SU-DHL-6 (cell line): ENCODE data around the gene MAF.

Experiments
- H2AFZ ChIP-seq: fragments of 200-600 bp; sonication (generic); 2 replicates; pipeline ENCODE4 v1.6.1; 2014; ENCODE audit warnings: low read depth, mild to moderate bottlenecking, moderate library complexity, mixed read lengths, antibody characterized with exemption, low read length; ENCODE audit not compliant: severe bottlenecking
- H3F3A ChIP-seq: fragments of 200-600 bp; shearing (Covaris generic); 2 replicates; pipeline ENCODE4 v1.6.0; 2016; ENCODE audit warnings: antibody characterized with exemption, mild to moderate bottlenecking; ENCODE audit not compliant: insufficient read depth
- H3K27ac ChIP-seq: fragments of 200-600 bp; sonication (generic); 2 replicates; pipeline ENCODE4 v1.5.1; 2016; ENCODE audit warnings: low read depth, mild to moderate bottlenecking, low read length, moderate library complexity, mixed read lengths
- H3K27me3 ChIP-seq: fragments of 200-600 bp; sonication (generic), shearing (Covaris generic); 2 replicates; pipeline ENCODE4 v1.6.0; 2014; ENCODE audit warnings: mild to moderate bottlenecking, low read length
- H3K36me3 ChIP-seq: fragments of 200-600 bp; sonication (generic); 2 replicates; pipeline ENCODE4 v1.6.1; 2014; ENCODE audit warnings: mild to moderate bottlenecking, low read length, mixed read lengths
- H3K4me2 ChIP-seq: fragments of 300-600, 200-600 bp; shearing (Covaris generic), sonication (generic); 2 replicates; pipeline ENCODE4 v1.6.0; 2014; ENCODE audit warnings: low read length, low read depth, mild to moderate bottlenecking; ENCODE audit not compliant: poor library complexity, severe bottlenecking
- H3K4me3 ChIP-seq: fragments of 200-600 bp; sonication (generic); 2 replicates; pipeline ENCODE4 v1.5.1; 2014; ENCODE audit warnings: antibody characterized with exemption, low read length, mild to moderate bottlenecking, mixed read lengths; ENCODE audit not compliant: insufficient read depth, poor library complexity, severe bottlenecking
- H3K79me2 ChIP-seq: fragments of 200-600 bp; sonication (generic); 2 replicates; pipeline ENCODE4 v1.6.1; 2014; ENCODE audit warnings: mild to moderate bottlenecking, low read length, moderate library complexity; ENCODE audit not compliant: insufficient read depth
- H3K9ac ChIP-seq: fragments of 200-600 bp; sonication (generic); 2 replicates; pipeline ENCODE4 v1.7.0; 2014; ENCODE audit warnings: mild to moderate bottlenecking, low read length
- H3K9me2 ChIP-seq: fragments of 200-600 bp; sonication (generic); replicated peaks from 2 replicates; pipeline ENCODE4 v1.6.1; 2014; ENCODE audit warnings: low read length; ENCODE audit not compliant: insufficient read depth
- H3K9me3 ChIP-seq: fragments of 200-600 bp; sonication (generic); 2 replicates; pipeline ENCODE4 v1.6.1; 2014; ENCODE audit warnings: low read length, mixed read lengths; ENCODE audit not compliant: insufficient read depth
- H4K20me1 ChIP-seq: fragments of 200-600 bp; sonication (generic); 2 replicates; pipeline ENCODE4 v1.6.1; 2014; ENCODE audit warnings: low read depth, mild to moderate bottlenecking, antibody characterized with exemption, low read length, moderate library complexity, mixed read lengths
- EZH2phosphoT487 ChIP-seq: fragments of 200-600 bp; sonication (generic), shearing (Covaris generic); conservative IDR thresholded peaks from 2 replicates; pipeline ENCODE4 v1.6.1; 2018; ENCODE audit warnings: mild to moderate bottlenecking, antibody characterized with exemption, low read length, moderate library complexity, mixed read lengths
- TF ChIP-seq, protein P1 (sequence below): fragments of 200-600 bp; sonication (generic); IDR thresholded peaks from one replicate; pipeline ENCODE4 v1.5.1; 2017; ENCODE audit warnings: antibody characterized with exemption, mild to moderate bottlenecking, low read length, moderate library complexity; ENCODE audit not compliant: insufficient read depth, poor library complexity, severe bottlenecking

Gene MAF

DNA sequence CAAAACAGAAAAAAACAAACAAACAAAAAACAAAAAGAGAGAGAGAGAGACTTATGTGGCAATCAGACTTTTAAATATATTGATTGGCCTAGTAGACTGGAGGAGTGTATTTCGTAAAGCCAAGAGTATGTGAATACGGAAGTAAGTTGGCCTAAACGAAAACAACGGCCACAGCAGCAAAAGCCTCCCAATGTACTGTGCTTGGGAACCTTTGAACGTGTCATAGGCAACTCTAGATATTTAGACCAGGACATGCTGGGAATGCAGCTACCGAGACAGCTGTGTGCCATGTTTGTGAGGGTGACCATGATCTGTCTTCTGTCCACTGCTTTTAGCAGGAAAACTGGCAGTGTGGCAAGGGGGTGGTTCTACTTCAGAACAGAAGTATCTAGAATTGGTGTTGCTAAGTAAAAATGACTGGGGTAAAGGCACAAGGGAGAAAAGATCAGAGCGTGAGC, 7.4 kb downstream of the MAF start:
- no peaks in the 10 kb centered on the region for H3K79me2 ChIP-seq
- no peaks in the 10 kb centered on the region for H3K36me3 ChIP-seq
- no peak overlapping the region for H3K4me2 ChIP-seq
- no peaks in the 10 kb centered on the region for H3K9me3 ChIP-seq
- H3K4me3 ChIP-seq = no peak overlapping the region
- H3K9me2 ChIP-seq = no peaks in the 10 kb centered on the region
- H3K9ac ChIP-seq = no peak overlapping the region
- H3F3A ChIP-seq = no peaks in the 10 kb centered on the region
- no peak for TF ChIP-seq EZH2phosphoT487
- TF ChIP-seq, protein P1, sequence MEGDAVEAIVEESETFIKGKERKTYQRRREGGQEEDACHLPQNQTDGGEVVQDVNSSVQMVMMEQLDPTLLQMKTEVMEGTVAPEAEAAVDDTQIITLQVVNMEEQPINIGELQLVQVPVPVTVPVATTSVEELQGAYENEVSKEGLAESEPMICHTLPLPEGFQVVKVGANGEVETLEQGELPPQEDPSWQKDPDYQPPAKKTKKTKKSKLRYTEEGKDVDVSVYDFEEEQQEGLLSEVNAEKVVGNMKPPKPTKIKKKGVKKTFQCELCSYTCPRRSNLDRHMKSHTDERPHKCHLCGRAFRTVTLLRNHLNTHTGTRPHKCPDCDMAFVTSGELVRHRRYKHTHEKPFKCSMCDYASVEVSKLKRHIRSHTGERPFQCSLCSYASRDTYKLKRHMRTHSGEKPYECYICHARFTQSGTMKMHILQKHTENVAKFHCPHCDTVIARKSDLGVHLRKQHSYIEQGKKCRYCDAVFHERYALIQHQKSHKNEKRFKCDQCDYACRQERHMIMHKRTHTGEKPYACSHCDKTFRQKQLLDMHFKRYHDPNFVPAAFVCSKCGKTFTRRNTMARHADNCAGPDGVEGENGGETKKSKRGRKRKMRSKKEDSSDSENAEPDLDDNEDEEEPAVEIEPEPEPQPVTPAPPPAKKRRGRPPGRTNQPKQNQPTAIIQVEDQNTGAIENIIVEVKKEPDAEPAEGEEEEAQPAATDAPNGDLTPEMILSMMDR = no peak
- no peak overlapping the region for H2AFZ ChIP-seq
- H3K27me3 ChIP-seq = no peaks in the 10 kb centered on the region
- H4K20me1 ChIP-seq = no peaks in the 10 kb centered on the region
- H3K27ac ChIP-seq = no peak overlapping the region

DNA sequence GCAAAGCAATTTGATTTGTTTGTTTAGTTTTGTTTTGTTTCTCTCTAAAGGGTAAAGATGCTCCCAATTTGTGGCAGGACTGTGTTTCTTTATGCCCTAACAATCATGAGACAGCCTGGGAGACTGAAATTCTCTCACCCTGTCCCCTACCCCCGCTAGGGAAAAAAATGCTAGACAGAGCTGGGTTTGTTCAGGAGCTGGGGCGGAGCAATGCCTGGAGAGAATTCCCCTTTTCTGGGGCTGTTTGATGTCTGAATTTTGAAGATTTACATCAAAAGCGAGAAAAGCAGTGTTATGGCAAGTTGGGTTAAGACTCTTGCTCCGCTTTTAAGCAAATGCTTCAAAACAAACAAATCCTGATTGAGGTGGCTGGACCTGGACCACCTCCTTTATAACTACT, 8.4 kb downstream of the MAF start:
- Histone ChIP-seq H3K36me3 (no peaks in the 10 kb centered on the region), H3K9ac (no peak overlapping the region), H2AFZ (no peak overlapping the region), H3K9me3 (no peaks in the 10 kb centered on the region), H3K27ac (no peak overlapping the region), H4K20me1 (no peaks in the 10 kb centered on the region), H3K27me3 (no peaks in the 10 kb centered on the region), H3K4me2 (no peak overlapping the region), H3K4me3 (no peak overlapping the region), H3F3A (no peaks in the 10 kb centered on the region), H3K9me2 (no peaks in the 10 kb centered on the region), H3K79me2 (no peaks in the 10 kb centered on the region)
- TF ChIP-seq, protein P1 = no peak
- TF ChIP-seq EZH2phosphoT487 = no peak

DNA sequence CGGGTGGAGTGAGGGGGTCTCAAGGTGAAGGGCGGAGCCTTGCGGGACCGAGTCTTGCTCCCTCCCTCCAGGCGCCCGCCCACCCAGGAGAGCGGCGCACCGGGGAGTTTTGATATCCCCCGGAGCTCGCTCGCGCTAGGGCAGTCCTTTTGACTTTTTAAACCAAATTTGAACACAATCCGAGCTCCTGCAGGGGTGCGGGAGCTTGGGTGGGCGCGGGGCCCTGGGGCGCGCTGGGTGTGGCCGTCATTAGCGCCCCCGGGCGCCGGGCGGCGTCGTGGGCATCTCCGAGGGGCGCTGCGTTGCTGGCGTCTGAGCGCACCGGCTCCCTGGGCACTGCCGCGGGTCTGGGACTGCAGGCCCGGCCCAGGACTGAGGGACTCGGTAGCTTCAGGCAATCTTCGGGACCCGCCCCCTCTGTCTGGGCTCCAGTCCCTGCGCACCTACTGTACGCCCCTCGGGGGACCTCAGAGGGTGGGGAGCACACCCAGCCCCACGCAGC, 10.9 kb downstream of the MAF start:
- no peaks in the 10 kb centered on the region for H3F3A ChIP-seq
- no peak for TF ChIP-seq EZH2phosphoT487
- TF ChIP-seq, protein P1 = no peak
- no peaks in the 10 kb centered on the region for H3K79me2 ChIP-seq
- H3K9ac ChIP-seq = no peak overlapping the region
- H3K4me3 ChIP-seq = no peak overlapping the region
- no peak overlapping the region for H2AFZ ChIP-seq
- H3K9me2 ChIP-seq = no peaks in the 10 kb centered on the region
- H3K9me3 ChIP-seq = no peaks in the 10 kb centered on the region
- no peaks in the 10 kb centered on the region for H3K36me3 ChIP-seq
- H3K4me2 ChIP-seq = no peak overlapping the region
- no peaks in the 10 kb centered on the region for H3K27me3 ChIP-seq
- no peaks in the 10 kb centered on the region for H4K20me1 ChIP-seq
- H3K27ac ChIP-seq = no peak overlapping the region
